Natural killer cell (primary cell): ENCODE measurements around the gene KLHL36. TPM values are rescaled to one million over a fixed set of nuclear protein-coding genes. Genes with fewer than 3 reads are reported as not detected.

Experiments
- ATAC-seq, 3 donors: fragments of 150-1000 bp in 2 of 3; fragments of 200-7000 bp in 1 of 3; cut with Tn5 transposase; 1 replicate in 1 of 3; 2 replicates in 2 of 3; pipeline ENCODE4 v1.10.0; 2021; ENCODE audit warnings: mild to moderate bottlenecking in 2 of 3, moderate library complexity in 2 of 3
- DNase-seq, 2 donors: peaks; one replicate each; pipeline versions ENCODE4 v3.0.0 to v3.0.0-alpha.2; 2013 to 2021; ENCODE audit warnings: mixed read lengths in 1 of 2
- H3K27ac ChIP-seq: one replicate; pipeline ENCODE4 v1.5.1; 2013; ENCODE audit warnings: mild to moderate bottlenecking, low read length
- H3K27me3 ChIP-seq: one replicate; pipeline ENCODE4 v1.6.1; 2013; ENCODE audit warnings: low read length; ENCODE audit not compliant: control insufficient read depth, insufficient read depth
- H3K36me3 ChIP-seq: one replicate; pipeline ENCODE4 v1.6.1; 2013; ENCODE audit warnings: low read length; ENCODE audit not compliant: control insufficient read depth, insufficient read depth
- H3K4me1 ChIP-seq: one replicate; pipeline ENCODE4 v1.6.1; 2013; ENCODE audit warnings: low read length; ENCODE audit not compliant: control insufficient read depth, insufficient read depth
- H3K4me3 ChIP-seq: one replicate; pipeline ENCODE4 v1.5.1; 2013; ENCODE audit warnings: low read length
- H3K9me3 ChIP-seq: one replicate; pipeline ENCODE4 v1.6.1; 2013; ENCODE audit warnings: low read length; ENCODE audit not compliant: control insufficient read depth, insufficient read depth
- H3K27ac Mint-ChIP-seq, 2 donors: one replicate each; pipeline ENCODE4 v1.8.0; 2022; ENCODE audit warnings: mild to moderate bottlenecking in 2 of 2, mixed read lengths in 2 of 2, moderate library complexity in 1 of 2
- H3K27me3 Mint-ChIP-seq, 2 donors: one replicate each; pipeline ENCODE4 v1.8.0; 2022; ENCODE audit warnings: low read depth in 2 of 2, mixed read lengths in 2 of 2
- H3K36me3 Mint-ChIP-seq: one replicate; pipeline ENCODE4 v1.8.0; 2022; ENCODE audit warnings: mixed read lengths
- H3K4me1 Mint-ChIP-seq, 2 donors: one replicate each; pipeline ENCODE4 v1.8.0; 2022; ENCODE audit warnings: mixed read lengths in 2 of 2
- H3K4me3 Mint-ChIP-seq: one replicate; pipeline ENCODE4 v1.8.0; 2022; ENCODE audit warnings: mild to moderate bottlenecking, moderate library complexity, mixed read lengths
- H3K9me3 Mint-ChIP-seq, 2 donors: one replicate each; pipeline ENCODE4 v1.8.0; 2022; ENCODE audit warnings: mixed read lengths in 2 of 2
- WGBS: methylation state at CpG from one replicate; pipeline ENCODE4 v1.1.7; 2013; ENCODE audit warnings: missing lambda C conversion rate; ENCODE audit not compliant: insufficient coverage; 5-methylcytosine and 5-hydroxymethylcytosine counted together
- intact Hi-C: fragments of 100-400 bp; cut with micrococcal nuclease; formaldehyde crosslinking; loops from one replicate; pipeline ENCODE4 v1.14.2; 2022
- total RNA-seq, 4 donors: library from RNA; stranded (reverse); fragments of 120-200 nt in 1 of 4; gene quantifications; one replicate each; pipeline versions ENCODE4 v1.2.3 to v1.2.4, GENCODE V29; 2013 to 2022
- TF ChIP-seq, protein P1 (sequence below): fragments of 200-600 bp; IDR thresholded peaks from one replicate; pipeline ENCODE4 v1.8.0; 2022; ENCODE audit warnings: antibody characterized with exemption

KLHL36 gene
- total RNA-seq, 3 donors from 2014 or later (not counting 1 experiment from before 2014, with no cell fraction given), result 47.2 to 62.3 (median 60.5) TPM

DNA sequence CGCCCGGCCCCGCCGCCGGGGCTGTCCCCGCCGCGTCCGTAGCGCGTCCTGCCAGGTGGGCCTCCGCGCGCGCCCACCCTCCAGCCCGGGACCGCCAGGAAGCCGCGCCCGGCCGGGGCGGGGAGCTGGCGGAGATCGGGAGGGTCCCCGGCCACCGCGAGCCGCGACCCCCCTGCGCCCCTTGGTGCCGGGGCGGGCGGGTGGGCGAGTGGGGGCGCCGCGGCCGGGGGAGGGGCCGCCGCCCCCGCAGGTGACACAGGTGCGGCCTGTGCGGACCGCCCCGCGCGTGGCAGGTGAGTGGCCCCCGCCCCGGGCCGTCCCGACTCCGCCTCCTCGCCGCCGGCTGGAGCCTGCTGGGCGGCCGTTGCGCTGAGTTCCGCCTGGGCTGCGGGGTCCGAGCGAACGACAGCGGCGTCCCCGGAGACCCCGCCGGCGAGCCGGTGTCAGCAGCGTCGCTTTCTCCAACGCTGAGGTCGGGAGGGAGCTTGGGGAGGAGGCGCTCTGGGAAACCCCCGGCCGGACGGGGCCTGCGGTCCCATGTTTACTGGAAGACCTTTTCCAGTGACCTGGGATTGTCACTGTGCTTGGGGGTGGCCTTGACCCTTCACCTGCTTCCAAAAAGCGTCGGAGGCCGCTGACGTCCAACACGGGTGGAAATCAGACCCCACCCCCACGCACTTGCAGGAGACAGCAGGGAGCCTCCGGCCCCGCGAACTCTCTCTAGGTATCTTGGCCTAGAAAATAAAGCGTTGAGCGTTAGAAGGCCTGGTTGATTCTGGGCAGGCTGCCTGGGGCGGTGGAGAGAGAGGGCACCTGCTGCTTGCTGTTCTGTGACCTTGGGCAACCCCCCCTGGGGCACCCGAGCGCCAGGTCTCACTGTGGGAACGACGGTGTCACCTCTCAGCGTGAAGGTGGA, 542 bp downstream of the KLHL36 start:
- Mint-ChIP-seq H3K27me3 (peaks cover 0 to 4% of the 10 kb centered on the region in 2 donors), H3K36me3 (no peaks in the 10 kb centered on the region), H3K4me1 (peaks cover 32 to 49% of the 10 kb centered on the region in 2 donors), H3K4me3 (peak overlapping the region; percentile 81), H3K9me3 (no peaks in the 10 kb centered on the region), H3K27ac (peak overlapping the region; percentile 73 to 86)
- WGBS, result 2% methylated on average over 96 of the region's 96 CpGs
- H3K9me3 ChIP-seq, result no peaks in the 10 kb centered on the region
- intact Hi-C loops, result no loop called here
- H3K27ac ChIP-seq, result peak overlapping the region; percentile 57
- ATAC-seq (peak; percentile 41 to 60 (median 46)), DNase-seq (peak; percentile 44 to 65)
- peaks cover 24% of the 10 kb centered on the region for H3K4me1 ChIP-seq
- TF ChIP-seq, protein P1, sequence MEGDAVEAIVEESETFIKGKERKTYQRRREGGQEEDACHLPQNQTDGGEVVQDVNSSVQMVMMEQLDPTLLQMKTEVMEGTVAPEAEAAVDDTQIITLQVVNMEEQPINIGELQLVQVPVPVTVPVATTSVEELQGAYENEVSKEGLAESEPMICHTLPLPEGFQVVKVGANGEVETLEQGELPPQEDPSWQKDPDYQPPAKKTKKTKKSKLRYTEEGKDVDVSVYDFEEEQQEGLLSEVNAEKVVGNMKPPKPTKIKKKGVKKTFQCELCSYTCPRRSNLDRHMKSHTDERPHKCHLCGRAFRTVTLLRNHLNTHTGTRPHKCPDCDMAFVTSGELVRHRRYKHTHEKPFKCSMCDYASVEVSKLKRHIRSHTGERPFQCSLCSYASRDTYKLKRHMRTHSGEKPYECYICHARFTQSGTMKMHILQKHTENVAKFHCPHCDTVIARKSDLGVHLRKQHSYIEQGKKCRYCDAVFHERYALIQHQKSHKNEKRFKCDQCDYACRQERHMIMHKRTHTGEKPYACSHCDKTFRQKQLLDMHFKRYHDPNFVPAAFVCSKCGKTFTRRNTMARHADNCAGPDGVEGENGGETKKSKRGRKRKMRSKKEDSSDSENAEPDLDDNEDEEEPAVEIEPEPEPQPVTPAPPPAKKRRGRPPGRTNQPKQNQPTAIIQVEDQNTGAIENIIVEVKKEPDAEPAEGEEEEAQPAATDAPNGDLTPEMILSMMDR, result no peak
- peak overlapping the region; percentile 68 for H3K4me3 ChIP-seq
- H3K36me3 ChIP-seq, result peaks cover 20% of the 10 kb centered on the region
- H3K27me3 ChIP-seq, result no peaks in the 10 kb centered on the region

DNA sequence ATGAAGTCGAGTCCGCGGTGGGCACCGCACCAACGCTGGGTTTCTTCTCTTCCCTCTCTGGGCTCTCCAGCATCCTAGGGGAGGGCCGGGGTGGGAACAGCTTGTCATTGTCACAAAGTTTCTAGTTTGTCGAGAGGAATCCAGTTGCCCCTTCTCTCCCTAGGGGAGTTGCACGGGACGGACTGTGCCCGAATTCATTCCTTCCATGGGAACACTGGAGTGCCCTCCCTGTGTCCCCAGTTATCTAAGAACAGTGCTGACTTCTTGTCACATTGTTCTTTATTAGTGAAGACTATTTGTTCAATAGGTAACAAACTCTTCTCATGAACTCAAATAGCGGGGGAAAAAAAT, 1.2 kb downstream of the KLHL36 start:
- no peaks in the 10 kb centered on the region for H3K36me3 Mint-ChIP-seq
- Histone ChIP-seq H3K4me1 (peaks cover 24% of the 10 kb centered on the region), H3K27ac (peak overlapping the region; percentile 57), H3K9me3 (no peaks in the 10 kb centered on the region), H3K36me3 (peaks cover 20% of the 10 kb centered on the region), H3K27me3 (no peaks in the 10 kb centered on the region), H3K4me3 (peak overlapping the region; percentile 68)
- peak overlapping the region; percentile 73 to 86 for H3K27ac Mint-ChIP-seq
- peak overlapping the region; percentile 81 for H3K4me3 Mint-ChIP-seq
- intact Hi-C loops, result no loop called here
- TF ChIP-seq, protein P1, result no peak
- H3K27me3 Mint-ChIP-seq, result peaks cover 0 to 4% of the 10 kb centered on the region in 2 donors
- no peak for DNase-seq
- H3K4me1 Mint-ChIP-seq, result peaks cover 32 to 49% of the 10 kb centered on the region in 2 donors
- no peak for ATAC-seq
- no peaks in the 10 kb centered on the region for H3K9me3 Mint-ChIP-seq
- 72% methylated on average over 8 of the region's 11 CpGs for WGBS

DNA sequence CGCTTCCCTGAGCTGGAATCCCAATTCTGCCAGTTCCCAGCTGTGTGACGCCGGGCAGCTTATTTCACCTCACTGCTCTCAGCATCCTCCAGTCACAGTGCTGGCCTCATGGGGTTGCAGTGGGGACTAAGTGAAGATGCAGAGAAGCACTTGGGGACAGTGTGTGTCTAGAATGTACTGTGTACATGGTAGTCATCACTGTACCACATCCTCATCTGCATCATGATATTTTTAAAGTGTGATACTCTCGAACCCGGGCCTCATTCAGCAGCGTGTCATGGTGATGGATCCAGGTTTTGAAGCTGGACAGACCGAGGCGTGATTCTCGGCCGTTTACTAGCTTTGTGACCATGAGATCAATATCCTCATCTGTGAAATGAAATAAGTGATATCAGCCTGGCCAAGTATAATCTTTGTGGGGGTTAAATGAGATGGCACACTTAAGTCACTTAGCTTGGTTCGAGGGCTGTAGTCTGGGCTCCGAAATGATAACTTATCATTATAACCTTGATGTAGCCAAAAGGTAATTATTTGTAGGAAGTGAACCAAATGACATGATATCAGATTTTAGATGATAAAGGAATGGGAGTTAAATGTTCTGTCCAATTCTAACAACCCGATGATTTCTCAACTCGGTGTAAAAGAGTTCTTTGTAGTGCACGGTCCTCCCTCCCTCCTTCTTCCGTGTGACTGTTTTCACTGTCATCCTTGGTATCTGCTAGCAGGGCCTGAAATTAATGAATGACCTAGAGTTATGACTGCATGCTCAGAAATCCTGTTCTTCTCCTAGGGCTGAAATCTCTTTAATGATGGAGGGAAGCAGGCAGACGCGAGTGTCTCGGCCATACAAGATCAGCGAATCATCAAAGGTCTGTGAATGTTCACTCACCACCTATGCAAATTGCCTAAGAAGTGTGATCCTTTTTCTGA, 2.0 kb downstream of the KLHL36 start:
- Histone ChIP-seq H3K4me1 (peaks cover 24% of the 10 kb centered on the region), H3K4me3 (no peak overlapping the region), H3K36me3 (peaks cover 24% of the 10 kb centered on the region), H3K27ac (no peak overlapping the region), H3K27me3 (no peaks in the 10 kb centered on the region), H3K9me3 (no peaks in the 10 kb centered on the region)
- Mint-ChIP-seq H3K27me3 (peaks cover 0 to 4% of the 10 kb centered on the region in 2 donors), H3K27ac (peak overlapping the region; percentile 66 to 86), H3K4me1 (peaks cover 32 to 56% of the 10 kb centered on the region in 2 donors), H3K36me3 (no peaks in the 10 kb centered on the region), H3K4me3 (peak overlapping the region; percentile 67), H3K9me3 (no peaks in the 10 kb centered on the region)
- intact Hi-C loops, result no loop called here
- WGBS, result 97% methylated on average over 18 of the region's 20 CpGs
- no peak for ATAC-seq
- TF ChIP-seq, protein P1, result no peak
- no peak for DNase-seq
